ES-I3 (cell line): ENCODE measurements around the gene MAML1.

Source experiments
- H3K36me3 ChIP-seq: 2 replicates; pipeline ENCODE4 v1.6.1; 2013; ENCODE audit warnings: mild to moderate bottlenecking, low read length, control low read depth, moderate library complexity; ENCODE audit not compliant: insufficient read depth
- H3K4me1 ChIP-seq: 2 replicates; pipeline ENCODE4 v1.6.1; 2013; ENCODE audit warnings: mild to moderate bottlenecking, control low read depth, low read length; ENCODE audit not compliant: insufficient read depth
- H3K9ac ChIP-seq: 2 replicates; pipeline ENCODE4 v1.6.1; 2013; ENCODE audit warnings: low read depth, mild to moderate bottlenecking, low read length, moderate library complexity
- H3K9me3 ChIP-seq: 2 replicates; pipeline ENCODE4 v1.6.1; 2013; ENCODE audit warnings: mild to moderate bottlenecking, low read length, moderate library complexity; ENCODE audit not compliant: control insufficient read depth, insufficient read depth

MAML1 gene

DNA sequence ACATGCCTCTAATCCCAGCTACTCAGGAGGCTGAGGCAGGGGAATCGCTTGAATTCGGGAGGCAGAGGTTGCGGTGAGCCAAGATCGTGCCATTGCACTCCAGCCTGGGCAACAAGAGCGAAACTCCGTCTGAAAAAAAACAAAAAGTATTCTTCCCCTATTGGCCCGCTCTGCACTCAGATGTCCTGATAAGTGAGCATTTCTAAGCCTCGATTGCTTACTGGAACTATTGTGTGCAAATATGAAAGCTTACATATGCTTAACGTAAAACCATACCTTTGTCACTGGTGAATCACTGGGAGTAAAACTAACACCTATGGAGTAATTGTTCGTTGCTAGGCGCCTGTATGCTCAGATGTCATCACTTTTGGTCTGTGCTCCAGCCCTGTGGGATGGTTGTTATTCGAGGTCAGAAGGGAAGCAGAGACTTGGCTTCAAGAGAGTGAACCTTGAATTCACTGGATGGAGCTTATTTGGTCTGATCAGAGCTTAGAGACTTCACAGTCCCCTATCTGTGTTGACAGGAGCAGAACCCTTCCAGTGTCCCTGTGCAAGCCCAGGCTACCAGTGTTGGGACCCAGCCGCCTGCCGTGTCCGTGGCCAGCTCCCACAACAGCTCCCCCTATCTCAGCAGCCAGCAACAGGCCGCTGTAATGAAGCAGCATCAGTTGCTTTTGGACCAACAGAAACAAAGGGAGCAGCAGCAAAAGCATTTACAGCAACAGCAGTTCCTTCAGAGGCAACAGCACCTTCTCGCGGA is 35.9 kb downstream of the MAML1 start:
- Histone ChIP-seq H3K36me3 (peaks cover 15% of the 10 kb centered on the region), H3K9me3 (no peaks in the 10 kb centered on the region), H3K9ac (no peak overlapping the region), H3K4me1 (peaks cover 25% of the 10 kb centered on the region)

DNA sequence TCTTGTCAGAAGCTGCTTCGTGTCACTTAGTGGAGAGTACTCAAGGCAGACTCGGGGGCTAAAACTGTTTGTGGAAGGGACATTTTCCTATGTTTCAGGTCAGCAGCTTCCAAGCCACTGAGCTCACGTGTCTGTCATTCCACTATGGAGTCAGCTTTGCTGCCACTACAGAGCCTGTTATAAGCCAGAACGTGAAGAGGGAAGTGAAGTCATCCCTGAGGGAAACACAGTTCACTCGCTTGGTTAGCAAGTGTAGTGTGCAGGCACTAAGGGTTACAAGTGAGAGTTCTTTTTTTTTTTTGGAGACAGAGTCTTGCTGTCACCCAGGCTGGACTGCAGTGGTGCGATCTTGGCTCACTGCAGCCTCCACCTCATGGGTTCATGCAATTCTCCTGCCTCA is 36.6 kb downstream of the MAML1 start:
- Histone ChIP-seq H3K4me1 (peaks cover 19% of the 10 kb centered on the region), H3K36me3 (peaks cover 15% of the 10 kb centered on the region), H3K9ac (no peak overlapping the region), H3K9me3 (no peaks in the 10 kb centered on the region)

DNA sequence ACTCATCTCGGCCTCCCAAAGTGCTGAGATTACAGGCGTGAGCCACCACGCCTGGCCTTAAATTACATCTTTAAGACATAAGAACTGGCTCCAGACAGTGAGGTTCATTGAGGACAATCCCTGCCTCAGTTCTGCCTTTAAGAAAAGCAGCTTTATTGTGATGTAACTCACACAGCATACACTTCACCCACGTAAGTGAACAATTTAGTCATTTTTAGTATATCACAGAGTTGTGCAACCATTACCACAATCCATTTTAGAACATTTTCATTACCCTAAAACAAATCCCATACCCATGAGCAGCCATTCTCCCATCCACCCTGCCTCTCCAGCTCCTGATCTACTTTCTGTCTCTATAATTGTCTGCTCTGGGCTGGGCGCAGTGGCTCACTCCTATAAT is 37.2 kb downstream of the MAML1 start:
- Histone ChIP-seq H3K4me1 (peaks cover 19% of the 10 kb centered on the region), H3K36me3 (peaks cover 15% of the 10 kb centered on the region), H3K9me3 (no peaks in the 10 kb centered on the region), H3K9ac (no peak overlapping the region)

DNA sequence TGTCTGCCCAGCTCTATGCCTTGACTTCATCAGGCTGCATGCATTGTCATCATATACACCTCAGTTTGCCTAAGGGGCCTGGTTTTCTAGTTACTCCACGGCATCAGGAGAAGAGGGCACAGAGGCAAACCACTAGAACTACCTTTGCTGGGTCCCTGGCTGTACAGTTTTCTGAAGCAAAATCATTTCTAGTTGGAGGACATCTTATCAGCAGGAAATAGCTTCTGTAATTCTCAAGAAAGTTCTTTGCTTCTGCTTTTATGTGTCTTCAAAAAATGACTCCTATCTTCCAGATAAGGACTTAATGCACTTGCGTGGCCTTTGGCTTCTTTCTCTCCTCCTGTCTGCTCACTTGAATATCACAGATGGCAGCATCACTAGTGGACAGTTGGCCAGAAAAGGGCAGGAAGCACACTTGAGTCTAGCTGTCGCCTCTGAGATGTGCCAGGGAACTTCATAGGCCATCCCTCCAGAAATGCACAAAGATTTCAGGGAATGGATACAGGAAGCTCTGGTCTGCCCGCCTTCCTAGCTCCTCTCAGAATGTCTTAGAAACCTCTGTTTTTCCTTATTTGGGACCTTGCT is 38.8 kb downstream of the MAML1 start:
- Histone ChIP-seq H3K9me3 (no peaks in the 10 kb centered on the region), H3K36me3 (peaks cover 24% of the 10 kb centered on the region), H3K9ac (no peak overlapping the region), H3K4me1 (peaks cover 3% of the 10 kb centered on the region; the same call in 1 of the 2 replicates)

DNA sequence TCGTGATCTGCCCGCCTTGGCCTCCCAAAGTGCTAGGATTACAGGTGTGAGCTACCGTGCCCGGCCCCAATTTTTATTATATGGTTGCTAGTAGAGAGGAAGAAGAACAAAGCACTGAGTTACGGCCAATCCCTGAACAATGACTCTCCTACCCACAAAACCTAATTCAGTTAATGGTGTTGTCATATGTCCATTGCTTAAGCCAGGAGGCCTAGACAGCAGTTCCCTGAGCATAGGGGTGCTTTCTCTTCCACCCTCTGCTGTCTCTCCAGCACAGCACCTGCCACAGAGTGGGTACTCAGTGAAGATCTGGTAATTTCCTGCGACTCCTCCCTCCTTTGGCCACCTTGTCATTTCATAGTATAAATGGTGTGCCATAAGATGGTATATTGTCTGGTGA is 39.7 kb downstream of the MAML1 start:
- Histone ChIP-seq H3K4me1 (no peaks in the 10 kb centered on the region), H3K36me3 (peaks cover 24% of the 10 kb centered on the region), H3K9me3 (no peaks in the 10 kb centered on the region), H3K9ac (no peak overlapping the region)

DNA sequence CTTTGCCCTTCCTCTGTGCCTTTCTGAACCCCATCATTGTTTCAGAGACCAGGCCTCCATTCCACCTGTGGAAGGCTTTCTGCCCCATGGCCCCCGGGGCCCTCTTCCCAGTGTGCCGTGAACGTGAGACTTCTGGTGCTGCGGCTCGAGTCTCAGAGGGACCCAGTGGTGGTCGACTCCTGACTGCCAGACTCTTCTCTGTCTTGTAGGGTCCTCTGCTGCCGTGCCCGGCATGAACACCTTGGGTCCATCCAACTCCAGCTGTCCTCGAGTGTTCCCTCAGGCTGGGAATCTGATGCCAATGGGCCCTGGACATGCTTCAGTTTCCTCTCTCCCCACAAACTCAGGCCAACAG is 41.0 kb downstream of the MAML1 start:
- Histone ChIP-seq H3K9me3 (no peaks in the 10 kb centered on the region), H3K4me1 (no peaks in the 10 kb centered on the region), H3K36me3 (peaks cover 24% of the 10 kb centered on the region), H3K9ac (no peak overlapping the region)

DNA sequence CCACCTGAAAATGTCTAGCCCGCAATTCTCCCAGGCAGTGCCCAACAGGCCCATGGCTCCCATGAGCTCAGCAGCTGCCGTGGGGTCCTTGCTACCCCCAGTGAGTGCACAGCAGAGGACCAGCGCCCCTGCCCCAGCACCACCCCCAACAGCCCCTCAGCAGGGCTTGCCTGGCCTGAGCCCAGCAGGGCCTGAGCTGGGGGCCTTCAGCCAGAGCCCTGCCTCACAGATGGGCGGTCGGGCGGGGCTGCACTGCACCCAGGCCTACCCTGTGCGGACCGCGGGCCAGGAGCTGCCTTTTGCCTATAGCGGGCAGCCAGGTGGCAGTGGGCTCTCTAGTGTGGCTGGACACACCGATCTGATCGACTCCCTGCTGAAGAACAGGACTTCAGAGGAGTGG is 41.8 kb downstream of the MAML1 start:
- H3K9me3 ChIP-seq: no peaks in the 10 kb centered on the region
- no peaks in the 10 kb centered on the region for H3K4me1 ChIP-seq
- H3K36me3 ChIP-seq: peaks cover 20% of the 10 kb centered on the region
- H3K9ac ChIP-seq: no peak overlapping the region

DNA sequence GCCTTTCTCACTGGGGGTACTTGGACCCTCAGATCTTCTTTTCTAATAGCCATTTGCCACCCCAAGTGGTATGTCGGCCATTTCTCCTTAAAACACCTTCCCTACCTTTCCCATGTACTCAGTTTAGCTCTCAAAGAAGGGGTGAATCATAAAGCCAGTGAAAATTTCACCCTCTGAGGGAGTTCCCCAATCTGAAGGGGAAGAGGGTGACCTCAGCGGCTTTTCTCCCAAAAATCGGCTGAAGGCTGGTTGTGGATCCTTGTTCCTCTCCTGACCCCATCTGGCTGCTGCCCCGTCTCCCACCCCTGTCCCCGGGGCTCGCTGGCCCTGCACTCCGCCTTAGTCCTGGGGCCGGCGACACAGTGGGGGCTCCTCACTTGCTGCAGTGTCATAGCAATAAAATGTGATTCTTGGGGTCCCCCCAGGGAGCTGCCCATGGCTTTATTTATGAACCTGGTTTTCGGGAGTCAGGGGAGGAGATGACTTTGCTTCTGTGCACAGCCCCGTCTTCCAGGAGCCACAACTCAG is 43.9 kb downstream of the MAML1 start:
- H3K4me1 ChIP-seq: no peaks in the 10 kb centered on the region
- peaks cover 12% of the 10 kb centered on the region; the same call in 1 of the 2 replicates for H3K36me3 ChIP-seq
- H3K9me3 ChIP-seq: no peaks in the 10 kb centered on the region
- no peak overlapping the region for H3K9ac ChIP-seq

DNA sequence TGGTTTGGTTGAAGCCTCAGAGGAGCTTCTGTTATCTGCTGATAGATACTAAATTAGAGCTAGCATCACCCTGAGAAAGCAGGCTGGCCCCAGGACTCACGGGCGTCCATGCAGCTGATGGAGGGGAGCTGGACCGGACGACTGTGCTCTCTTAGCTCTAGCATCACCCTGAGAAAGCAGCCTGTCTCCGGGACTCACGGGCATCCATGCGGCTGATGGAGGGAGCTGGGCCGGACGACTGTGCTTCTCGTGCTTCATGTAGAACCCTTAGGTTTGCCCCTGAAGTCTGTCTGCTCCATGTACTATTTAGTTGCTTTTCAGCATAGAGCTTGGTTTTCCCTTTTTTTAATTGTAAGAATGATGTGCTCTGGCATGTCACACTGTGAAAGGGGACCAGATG is 44.8 kb downstream of the MAML1 start:
- H3K4me1 ChIP-seq: no peaks in the 10 kb centered on the region
- H3K36me3 ChIP-seq: peaks cover 9% of the 10 kb centered on the region; the same call in 1 of the 2 replicates
- H3K9ac ChIP-seq: no peak overlapping the region
- H3K9me3 ChIP-seq: no peaks in the 10 kb centered on the region

DNA sequence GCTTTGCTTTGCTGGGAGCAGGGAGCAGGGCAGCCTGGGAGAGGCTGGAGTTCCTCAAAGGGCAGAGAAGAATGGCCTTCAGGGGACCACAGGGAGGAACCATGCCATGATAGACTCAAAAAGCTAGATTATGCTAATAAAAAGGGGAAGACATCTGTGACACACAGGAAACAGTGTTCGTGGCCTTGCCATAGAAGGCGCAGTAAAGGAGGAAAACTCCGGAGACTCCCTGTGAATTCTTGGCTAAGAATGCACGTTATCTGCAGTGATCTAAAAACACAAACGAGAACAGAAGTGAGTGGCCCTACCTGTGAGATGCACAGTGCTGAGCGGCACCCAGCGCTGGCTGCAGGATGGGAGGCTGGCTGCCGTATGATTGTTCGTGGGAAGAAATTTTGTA is 45.3 kb downstream of the MAML1 start:
- no peaks in the 10 kb centered on the region for H3K4me1 ChIP-seq
- no peak overlapping the region for H3K9ac ChIP-seq
- H3K36me3 ChIP-seq: peaks cover 9% of the 10 kb centered on the region; the same call in 1 of the 2 replicates
- no peaks in the 10 kb centered on the region for H3K9me3 ChIP-seq

DNA sequence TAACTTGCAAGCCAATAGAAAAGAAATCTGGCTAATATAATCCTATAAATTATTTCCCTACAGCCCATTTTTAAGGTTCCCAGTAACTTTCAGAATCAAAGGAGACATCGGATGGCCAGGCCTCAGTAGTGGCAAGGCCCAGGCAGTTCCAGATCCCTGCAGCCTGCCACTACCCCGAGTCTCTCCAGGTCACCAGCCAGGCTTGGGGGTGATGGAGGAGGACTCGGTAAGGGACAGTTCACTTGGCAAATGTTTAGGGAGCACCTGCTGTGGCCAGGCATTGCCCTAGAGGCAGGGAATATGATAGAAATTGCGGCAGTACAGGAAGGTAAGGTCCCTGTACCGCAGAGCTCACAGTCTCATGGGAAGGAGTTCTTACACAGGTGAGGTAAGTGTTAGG is 46.0 kb downstream of the MAML1 start:
- H3K4me1 ChIP-seq: no peaks in the 10 kb centered on the region
- H3K9ac ChIP-seq: no peak overlapping the region
- H3K36me3 ChIP-seq: peaks cover 9% of the 10 kb centered on the region; the same call in 1 of the 2 replicates

DNA sequence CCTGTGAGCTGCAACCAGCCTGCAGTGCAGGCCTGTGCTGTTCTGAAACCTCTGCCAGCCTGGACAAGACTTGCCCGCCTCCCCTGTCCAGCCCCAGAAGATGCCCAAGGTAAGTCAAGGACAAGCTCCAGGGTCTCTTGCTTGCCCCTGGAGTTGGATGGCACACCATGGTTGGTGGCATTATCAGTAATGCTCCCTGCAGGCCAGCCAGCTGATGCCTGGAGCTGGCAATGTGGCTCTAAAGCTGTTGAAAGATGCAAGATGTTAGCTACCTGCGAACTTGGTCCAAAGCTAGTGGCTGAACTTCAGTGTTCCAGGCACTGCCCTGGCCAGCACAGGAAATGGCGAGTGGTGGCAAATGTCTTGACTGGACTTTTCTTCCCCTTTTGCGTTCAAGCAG is 47.2 kb downstream of the MAML1 start:
- H3K4me1 ChIP-seq: no peaks in the 10 kb centered on the region
- peaks cover 9% of the 10 kb centered on the region; the same call in 1 of the 2 replicates for H3K36me3 ChIP-seq
- H3K9me3 ChIP-seq: no peaks in the 10 kb centered on the region
- no peak overlapping the region for H3K9ac ChIP-seq

More for the DNA sequence above, 46.0 kb downstream of the MAML1 start:
- no peaks in the 10 kb centered on the region for H3K9me3 ChIP-seq

DNA sequence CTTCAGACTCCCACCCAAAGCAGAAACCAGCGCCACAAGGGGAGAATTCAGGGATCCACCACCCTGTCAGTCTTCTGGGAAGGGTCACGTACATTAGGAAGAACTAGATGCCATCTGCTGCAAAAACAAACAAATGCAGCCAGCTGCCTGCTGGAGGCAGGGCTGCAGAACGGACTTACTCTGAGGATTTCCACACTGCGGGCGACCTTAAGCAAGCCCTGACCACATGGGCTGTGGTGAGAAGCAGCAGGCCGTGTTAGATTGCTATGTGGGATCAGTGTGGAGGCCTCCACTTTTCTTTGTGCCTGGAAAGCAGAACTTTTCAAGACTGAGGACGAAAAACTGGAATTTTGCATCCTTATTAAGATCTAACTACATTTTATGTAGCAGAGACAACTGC is 47.7 kb downstream of the MAML1 start:
- H3K36me3 ChIP-seq: peaks cover 9% of the 10 kb centered on the region; the same call in 1 of the 2 replicates
- no peaks in the 10 kb centered on the region for H3K4me1 ChIP-seq
- no peaks in the 10 kb centered on the region for H3K9me3 ChIP-seq
- no peak overlapping the region for H3K9ac ChIP-seq

DNA sequence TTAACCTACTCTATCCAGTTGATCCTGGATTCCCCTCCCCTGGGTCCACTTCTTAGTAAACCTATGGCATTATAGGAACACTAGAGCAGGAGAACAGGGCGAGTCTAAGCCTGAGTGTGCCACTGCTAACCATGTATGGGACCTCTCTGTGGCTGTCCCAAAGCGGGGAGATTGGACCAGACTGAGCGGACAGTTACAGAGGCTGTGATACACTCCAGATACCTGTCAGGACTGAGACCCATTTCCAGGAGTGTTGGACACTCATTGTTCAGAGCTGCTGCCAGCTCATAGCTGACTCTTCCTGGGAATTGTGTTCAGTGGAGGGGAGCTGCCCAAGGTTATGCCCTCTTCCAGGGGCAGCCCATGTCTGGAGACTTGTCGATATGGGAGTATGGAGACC is 49.2 kb downstream of the MAML1 start:
- Histone ChIP-seq H3K4me1 (no peaks in the 10 kb centered on the region), H3K9ac (no peak overlapping the region), H3K9me3 (no peaks in the 10 kb centered on the region), H3K36me3 (no peaks in the 10 kb centered on the region)

DNA sequence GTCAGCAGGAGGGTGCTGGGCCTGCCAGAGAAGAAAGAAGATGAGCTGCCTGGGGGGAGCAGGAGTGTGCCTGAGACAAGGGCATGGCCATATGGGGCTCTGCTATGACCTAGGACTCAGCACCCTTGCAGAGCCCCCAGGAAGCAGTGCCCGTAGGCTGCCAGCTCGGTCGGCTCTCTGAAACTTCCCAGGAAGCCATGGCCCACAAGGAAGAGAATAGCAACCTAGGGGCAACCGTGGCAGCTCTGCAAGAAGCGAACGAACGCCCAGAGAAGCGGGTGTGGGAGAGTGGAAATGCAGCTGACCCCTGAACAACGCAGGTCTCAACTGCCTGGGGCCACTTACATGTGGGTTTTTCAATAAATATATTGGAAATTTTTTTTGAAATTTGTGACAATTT is 50.5 kb downstream of the MAML1 start:
- H3K9me3 ChIP-seq: no peaks in the 10 kb centered on the region
- H3K36me3 ChIP-seq: no peaks in the 10 kb centered on the region
- H3K9ac ChIP-seq: no peak overlapping the region
- no peaks in the 10 kb centered on the region for H3K4me1 ChIP-seq
